GM12874 (cell line): Measurements from ENCODE around the gene LMAN2L.

Source experiments
- CTCF ChIP-seq: IDR thresholded peaks from 2 replicates; pipeline ENCODE4 v1.5.1; 2011; ENCODE audit warnings: low read depth, mild to moderate bottlenecking, control low read depth, low read length, moderate library complexity; ENCODE audit not compliant: insufficient read depth

Gene LMAN2L

GRCh38 chr2:96772903-96773671, 33.2 kb upstream of the LMAN2L start:
- no peak for TF ChIP-seq CTCF

GRCh38 chr2:96771796-96772618, 32.1 kb upstream of the LMAN2L start:
- no peak for TF ChIP-seq CTCF

- no peak for TF ChIP-seq CTCF
These were observed 30.8 kb upstream of the LMAN2L start for GRCh38 chr2:96770442-96771202.

GRCh38 chr2:96769814-96770213, 29.9 kb upstream of the LMAN2L start:
- no peak for TF ChIP-seq CTCF

GRCh38 chr2:96768083-96768561, 28.3 kb upstream of the LMAN2L start:
- no peak for TF ChIP-seq CTCF

GRCh38 chr2:96767135-96767871, 27.4 kb upstream of the LMAN2L start:
- no peak for TF ChIP-seq CTCF
